Left renal cortex interstitium (tissue), 4 donors: ENCODE data around the gene ZNF286A. TPM values are rescaled to one million over a fixed set of nuclear protein-coding genes. Genes with fewer than 3 reads are reported as not detected.
"Not testable (repeated sequence)": the region's sequence is repeated elsewhere in the genome, so short reads cannot be mapped to it uniquely, and the experiment has no call there.

ENCODE experiments used
- DNase-seq, 4 donors: peaks; one replicate each; pipeline ENCODE4 v3.0.0-alpha.2; 2013; ENCODE audit warnings: low read depth in 4 of 4, low spot score in 2 of 4, missing footprints in 1 of 4
- polyA plus RNA-seq, 4 donors: library from polyadenylated mRNA; unstranded; fragments of 120-200 nt; gene quantifications; one replicate each; pipeline ENCODE4 v1.2.1, GENCODE V29; 2013; ENCODE audit not compliant: insufficient read length in 4 of 4

Gene ZNF286A
- polyA plus RNA-seq, 4 donors: 34.5 to 45.1 (median 43.6) TPM

DNA sequence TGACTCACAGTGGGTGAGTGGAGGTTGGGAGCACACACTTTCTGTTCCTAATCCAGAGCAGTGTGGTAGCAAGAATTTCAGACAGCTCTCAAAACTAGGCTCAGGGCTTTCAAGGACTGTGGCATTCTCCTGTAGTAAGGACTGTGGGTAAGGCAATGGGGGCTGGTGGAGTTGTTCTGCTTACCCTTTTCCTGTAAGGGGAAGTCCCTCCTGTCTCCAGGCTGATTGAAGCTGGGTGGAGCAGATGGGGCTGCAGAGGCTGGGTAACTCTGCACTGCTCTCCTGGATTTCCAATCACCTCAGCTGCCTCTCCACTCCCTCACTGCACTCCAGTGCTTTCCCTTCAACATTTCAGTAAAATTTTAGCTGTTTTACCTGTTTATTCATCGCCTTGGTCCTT is 12.1 kb upstream of the ZNF286A start:
- not testable (repeated sequence) for DNase-seq

GRCh38 chr17:15698967-15699366 is 585 bp upstream of the ZNF286A start:
- peak in 1 of 4 donors; percentile 13 for DNase-seq

DNA sequence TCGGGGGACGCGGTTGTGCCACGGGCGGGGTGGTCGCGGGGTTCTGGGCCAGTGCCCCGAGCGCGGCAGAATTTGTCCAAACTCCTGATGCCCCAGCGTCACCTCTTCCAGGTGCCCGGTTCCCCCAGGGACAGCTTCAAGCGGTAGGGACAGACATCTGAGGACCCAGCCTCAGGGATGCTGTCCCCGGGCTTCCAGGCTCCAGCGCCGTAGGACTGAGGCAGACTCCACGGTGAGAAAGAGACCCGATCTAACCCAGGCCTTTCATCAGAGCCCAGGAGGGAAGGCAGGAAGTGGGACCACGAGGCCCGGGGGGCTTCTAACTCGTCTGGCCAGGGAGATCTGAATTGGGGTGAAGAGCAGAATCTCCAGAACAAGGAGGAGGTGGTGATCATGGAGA is 385 bp downstream of the ZNF286A start:
- DNase-seq: not testable (repeated sequence)

- not testable (repeated sequence) for DNase-seq
Observed at GRCh38 chr17:15704239-15704638, 4.7 kb downstream of the ZNF286A start.

- DNase-seq: not testable (repeated sequence)
Observed at GRCh38 chr17:15704813-15705212, 5.3 kb downstream of the ZNF286A start.

- not testable (repeated sequence) for DNase-seq
Observed at GRCh38 chr17:15708879-15709278, 9.3 kb downstream of the ZNF286A start.

GRCh38 chr17:15716601-15717563 is 17.3 kb downstream of the ZNF286A start:
- DNase-seq: peak in 1 of 4 donors; percentile 3

- not testable (repeated sequence) for DNase-seq
Observed at GRCh38 chr17:15730535-15730934, 31.0 kb downstream of the ZNF286A start.

DNA sequence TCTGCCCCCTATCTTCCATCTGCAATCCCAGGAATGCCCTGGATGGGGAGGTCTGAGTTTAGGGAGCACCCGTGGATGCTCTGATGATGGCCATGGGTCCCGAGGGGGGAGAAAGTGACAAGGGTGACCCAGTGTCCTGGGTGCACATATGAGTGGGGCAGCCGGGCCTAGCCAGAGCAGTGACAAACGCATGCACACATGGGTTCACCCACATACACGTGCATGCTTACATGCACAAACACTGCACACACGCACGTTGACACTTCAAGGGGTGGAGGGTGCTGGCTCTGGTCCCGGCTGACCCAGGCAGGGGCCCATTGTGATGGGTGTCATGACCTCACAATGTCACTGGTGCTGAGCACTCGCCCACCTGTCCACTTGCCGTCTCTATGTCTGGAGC is 32.3 kb downstream of the ZNF286A start, which contains the start of gene TBC1D26:
Gene TBC1D26 (plus strand): TSS at position 384 of the 400 bp plus-strand sequence. CDS start 3,066 bp downstream, outside the sequence.
- not testable (repeated sequence) for DNase-seq

- not testable (repeated sequence) for DNase-seq
Observed at GRCh38 chr17:15733174-15733789, 33.7 kb downstream of the ZNF286A start.

DNA sequence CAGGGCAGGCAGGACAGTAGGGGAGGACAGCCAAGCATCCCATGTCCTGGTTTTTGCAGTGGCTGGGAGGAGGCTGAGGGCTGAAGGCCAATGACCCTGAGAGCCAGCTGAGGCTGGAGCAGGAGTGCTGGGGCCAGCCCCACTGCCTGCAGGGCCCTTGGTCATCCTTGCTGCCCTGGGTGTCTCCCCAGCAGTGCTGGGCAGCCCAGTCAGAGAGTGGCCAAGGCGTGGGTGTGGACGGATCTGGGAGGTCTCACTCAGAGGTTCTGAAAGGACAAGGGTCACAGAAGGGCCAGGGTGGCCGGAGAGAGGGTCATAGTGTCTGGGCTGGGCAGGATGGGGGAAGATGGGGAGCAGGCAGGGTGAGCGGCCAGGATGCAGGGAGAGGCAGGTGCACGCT is 37.0 kb downstream of the ZNF286A start:
- not testable (repeated sequence) for DNase-seq

DNA sequence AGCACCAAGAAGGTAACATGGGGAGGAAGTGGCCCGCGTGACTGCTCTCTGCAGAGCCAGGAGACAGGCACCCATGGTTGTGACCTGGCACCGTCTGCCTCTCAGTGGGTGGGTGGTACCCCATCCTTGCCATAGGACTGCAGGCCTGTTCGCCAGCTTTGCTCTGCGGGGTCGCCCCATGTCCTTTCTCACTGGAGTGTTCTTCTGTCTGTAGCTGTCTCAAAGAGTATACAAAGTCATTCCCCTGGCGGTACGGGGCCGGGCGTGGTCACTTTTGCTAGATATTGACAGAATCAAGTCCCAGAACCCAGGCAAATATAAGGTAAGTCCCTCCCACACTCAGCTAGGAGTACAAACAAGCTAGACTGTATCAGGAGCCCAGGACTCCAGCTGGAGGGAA is 38.5 kb downstream of the ZNF286A start:
- DNase-seq: no peak

GRCh38 chr17:15739259-15739658 is 39.7 kb downstream of the ZNF286A start:
- not testable (repeated sequence) for DNase-seq

DNA sequence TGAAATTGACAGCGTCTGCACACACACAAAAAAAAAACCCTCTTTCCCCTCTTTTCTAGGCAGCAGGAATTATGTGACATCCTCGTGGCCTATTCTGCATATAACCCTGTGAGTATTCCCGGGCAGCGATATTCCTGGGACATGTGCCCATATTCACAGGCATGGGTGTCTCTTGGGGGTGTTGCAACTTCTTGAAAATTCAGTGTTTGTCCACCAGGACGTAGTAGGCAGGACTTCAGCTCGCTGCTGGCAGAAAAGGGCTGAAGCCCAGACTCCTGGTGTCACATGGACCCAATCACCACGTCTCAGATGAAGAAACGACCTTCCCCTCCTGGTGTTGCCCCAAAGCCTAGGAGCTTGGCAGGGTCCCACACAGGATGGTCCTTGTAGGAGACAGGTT is 40.5 kb downstream of the ZNF286A start:
- DNase-seq: not testable (repeated sequence)

DNA sequence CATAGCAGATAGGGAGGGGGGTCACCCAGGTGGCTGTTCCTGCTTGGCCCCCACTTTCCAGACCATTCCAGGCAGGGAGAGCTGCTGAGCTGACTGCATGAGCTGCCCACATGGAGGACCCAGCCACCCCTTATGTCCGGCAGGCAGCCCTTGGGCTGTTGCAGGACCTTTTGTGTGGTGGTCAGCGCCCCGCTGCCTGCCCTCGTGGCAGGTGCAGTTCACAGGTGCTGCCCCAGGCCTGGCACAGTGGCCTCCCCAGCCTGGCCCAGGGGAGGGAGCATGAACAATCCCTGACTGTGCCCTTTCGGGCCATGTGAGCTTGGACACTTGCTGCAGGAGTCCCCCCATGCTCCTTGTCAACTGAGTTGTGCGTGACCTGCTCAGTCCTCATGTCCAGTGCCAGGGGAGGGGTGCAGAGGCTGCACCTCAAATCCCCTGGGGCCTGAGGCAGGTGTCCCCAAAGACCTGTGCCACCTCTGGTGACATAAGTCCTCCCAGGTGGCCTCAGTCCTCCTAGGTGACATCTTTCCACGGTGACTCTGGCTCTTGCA is 41.1 kb downstream of the ZNF286A start:
- DNase-seq: no peak

DNA sequence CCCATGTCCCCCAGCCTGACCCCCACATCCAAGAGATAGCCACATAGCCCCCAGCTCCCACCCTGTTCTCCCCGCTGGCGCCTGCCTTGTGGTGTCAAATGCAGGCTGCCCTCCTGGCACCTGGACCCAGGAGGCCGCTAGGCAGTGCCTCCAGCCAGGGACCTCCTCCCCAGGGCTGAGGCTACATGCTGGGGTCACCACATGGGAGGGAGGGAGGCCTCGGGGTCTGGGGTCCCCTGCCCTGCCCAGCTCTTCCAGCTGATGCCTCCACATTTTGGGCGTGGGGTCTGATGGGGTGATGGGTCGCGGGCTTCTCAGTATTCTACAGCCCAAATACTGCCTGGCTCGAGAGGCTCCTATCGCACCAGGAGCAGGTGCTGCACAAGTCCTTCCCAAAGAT is 42.1 kb downstream of the ZNF286A start:
- no peak for DNase-seq

GRCh38 chr17:15742051-15742795 is 42.7 kb downstream of the ZNF286A start:
- DNase-seq: no peak

- DNase-seq: no peak
Observed at GRCh38 chr17:15742921-15743320, 43.4 kb downstream of the ZNF286A start.

DNA sequence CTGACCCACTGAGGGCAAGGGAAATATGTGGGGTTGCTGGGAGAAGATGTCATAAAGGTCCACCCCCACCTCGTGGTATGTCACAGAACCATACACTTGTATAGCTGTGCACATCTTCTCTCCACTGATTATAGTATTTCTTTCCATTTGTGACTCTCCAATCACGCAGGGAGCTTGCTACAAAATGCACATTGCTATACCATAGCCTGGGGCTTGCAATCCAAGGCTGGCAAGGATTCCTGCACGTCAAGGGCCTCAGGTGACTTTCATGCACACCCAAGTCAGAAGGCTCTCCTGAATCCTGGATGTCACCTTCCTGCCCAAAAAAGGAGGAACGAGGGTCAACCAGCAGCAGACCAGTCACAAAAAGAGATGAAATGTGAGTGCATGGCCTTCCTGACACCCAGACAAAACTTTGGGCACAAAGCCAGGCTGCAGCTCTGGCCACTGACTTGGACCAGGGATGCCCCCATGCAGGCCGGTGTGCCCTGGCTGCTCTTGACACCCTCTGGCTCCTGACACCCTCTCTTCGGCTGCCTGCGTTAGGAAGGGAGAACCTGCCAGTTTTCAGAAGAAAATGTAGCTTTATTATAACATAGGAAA is 44.6 kb downstream of the ZNF286A start:
- no peak for DNase-seq

DNA sequence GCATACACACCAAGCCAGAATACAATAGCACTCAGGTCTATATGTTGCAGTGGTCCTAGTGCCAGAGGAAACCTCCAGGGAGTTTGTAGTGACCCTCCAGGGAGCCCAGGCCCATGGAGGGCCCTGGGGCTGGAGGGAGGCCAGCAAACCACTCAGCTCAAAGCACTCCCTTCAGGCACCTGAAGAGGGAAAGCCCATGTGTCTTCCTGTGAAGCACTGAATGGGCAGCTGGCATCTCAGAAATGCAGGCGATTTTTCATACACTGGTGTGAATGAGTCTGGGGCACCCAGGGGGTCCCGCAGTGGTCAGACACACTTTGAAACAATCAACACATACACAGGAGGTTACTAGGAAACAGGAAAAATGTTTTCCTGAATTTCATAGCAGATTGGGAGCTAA is 45.3 kb downstream of the ZNF286A start:
- no peak for DNase-seq
